M059J (cell line): Measurements from ENCODE around the gene HMGXB4. TPM values are rescaled to one million over a fixed set of nuclear protein-coding genes. Genes with fewer than 3 reads are reported as not detected.

Source experiments
- total RNA-seq: library from RNA; depleted of rRNA; stranded (reverse); fragments of >200 nt; shearing (Covaris generic); gene quantifications from 2 replicates; pipeline ENCODE4 v1.2.3, GENCODE V29; 2014; rRNA removed

Gene HMGXB4
- total RNA-seq, 1 experiment from 2014 or later, result 17.6 TPM

Other genes starting within 250 kb of the HMGXB4 start
- gene ISX, start 191.3 kb upstream of the HMGXB4 start, total RNA-seq, result not detected in 2 replicates
- 17.1 and 21.4 TPM in 2 replicates for gene TOM1, start 42.4 kb downstream of the HMGXB4 start, total RNA-seq
- gene HMOX1, start 123.6 kb downstream of the HMGXB4 start, total RNA-seq, result 9.4 and 14.9 TPM in 2 replicates
- gene MCM5, start 142.6 kb downstream of the HMGXB4 start, total RNA-seq, result 54.9 and 88.6 TPM in 2 replicates